ENCODE results near the gene RASGRP3. TPM values are rescaled to one million over a fixed set of nuclear protein-coding genes. Genes with fewer than 3 reads are reported as not detected.
"Not testable (repeated sequence)": the region's sequence is repeated elsewhere in the genome, so short reads cannot be mapped to it uniquely, and the experiment has no call there.

Gene RASGRP3
- polyA plus RNA-seq, 1 of the 3 experiments (the other 2 are of a cell fraction) = 72.5 TPM

- no peaks in the 10 kb centered on the region for H3K79me2 ChIP-seq (ENCODE audit: insufficient read depth)
- H3F3A ChIP-seq (replicated peaks; ENCODE audit: insufficient read depth) = peaks cover 6% of the 10 kb centered on the region
- no peak overlapping the region for H3K4me2 ChIP-seq
- no peak overlapping the region for H3K27ac ChIP-seq (ENCODE audit: low read depth in 2 of 2, low read length in 1 of 2)
- no peak overlapping the region for H3K9ac ChIP-seq
- peak overlapping the region; percentile 11; the same call in 1 of the 2 replicates for H2AFZ ChIP-seq (ENCODE audit: low read depth)
- H3K9me2 ChIP-seq = no peaks in the 10 kb centered on the region
- H3K4me1 ChIP-seq (ENCODE audit: control insufficient read depth in 1 of 2, insufficient read depth in 2 of 2, low read depth in 1 of 2, low read length in 1 of 2) = no peaks in the 10 kb centered on the region
- TF ChIP-seq ELF1 (IDR thresholded peaks at IDR 0.05) = no peak
- TF ChIP-seq SIN3A (IDR thresholded peaks at IDR 0.05; ENCODE audit: borderline replicate concordance, low read depth, low read length) = no peak
- TF ChIP-seq FOXJ3 (CRISPR knock-in tag; IDR thresholded peaks at IDR 0.05) = no peak
- TF ChIP-seq MEF2A (IDR thresholded peaks at IDR 0.05; ENCODE audit: borderline replicate concordance, low read depth) = 0 out of 2 replicates have a peak, but pooled peaks have one; percentile 42
- H3K9me3 ChIP-seq = no peaks in the 10 kb centered on the region
- H3K4me3 ChIP-seq (ENCODE audit: low read depth in 2 of 2, low read length in 1 of 2) = no peak overlapping the region
- POLR2A ChIA-PET = no interaction called here
- DNase-seq = no peak
- H3K27me3 ChIP-seq (ENCODE audit: insufficient read depth) = no peaks in the 10 kb centered on the region
- WGBS (ENCODE audit: low lambda C conversion rate) = 42% methylated on average over 8 of the region's 8 CpGs
- no peaks in the 10 kb centered on the region for H4K20me1 ChIP-seq (ENCODE audit: insufficient read depth)
- CTCF ChIA-PET = interaction anchor here (1.3 to 1.7 kb wide), 2 partner anchors 8 to 18 kb away, joined by 4 to 6 read pairs; no protein-coding TSS in a partner anchor
- H3K36me3 ChIP-seq (replicated peaks in 1 of 2; ENCODE audit: control insufficient read depth in 1 of 2, insufficient read depth in 2 of 2, low read length in 1 of 2) = peaks cover 0 to 10% of the 10 kb centered on the region in 2 experiments
Observed at GRCh38 chr2:33457556-33458247, 18.7 kb upstream of the RASGRP3 start.

- H4K20me1 ChIP-seq (ENCODE audit: insufficient read depth) = no peaks in the 10 kb centered on the region
- H3K4me1 ChIP-seq (ENCODE audit: control insufficient read depth in 1 of 2, insufficient read depth in 2 of 2, low read depth in 1 of 2, low read length in 1 of 2) = no peaks in the 10 kb centered on the region
- WGBS (ENCODE audit: low lambda C conversion rate) = 67% methylated on average over 3 of the region's 3 CpGs
- H2AFZ ChIP-seq (ENCODE audit: low read depth) = no peak overlapping the region
- H3K27ac ChIP-seq (ENCODE audit: low read depth in 2 of 2, low read length in 1 of 2) = no peak overlapping the region
- CTCF ChIA-PET = interaction anchor here (1.3 to 1.7 kb wide), 2 partner anchors 8 to 17 kb away, joined by 4 to 6 read pairs; no protein-coding TSS in a partner anchor
- TF ChIP-seq TCF12 (IDR thresholded peaks at IDR 0.05) = no peak
- no peaks in the 10 kb centered on the region for H3K9me2 ChIP-seq
- H3K36me3 ChIP-seq (replicated peaks in 1 of 2; ENCODE audit: control insufficient read depth in 1 of 2, insufficient read depth in 2 of 2, low read length in 1 of 2) = peaks cover 0 to 8% of the 10 kb centered on the region in 2 experiments
- H3K79me2 ChIP-seq (ENCODE audit: insufficient read depth) = no peaks in the 10 kb centered on the region
- no peak for DNase-seq
- H3K4me2 ChIP-seq = no peak overlapping the region
- no peak overlapping the region for H3K4me3 ChIP-seq (ENCODE audit: low read depth in 2 of 2, low read length in 1 of 2)
- H3K27me3 ChIP-seq (ENCODE audit: insufficient read depth) = no peaks in the 10 kb centered on the region
- H3F3A ChIP-seq (replicated peaks; ENCODE audit: insufficient read depth) = peaks cover 13% of the 10 kb centered on the region
- H3K9ac ChIP-seq = no peak overlapping the region
- POLR2A ChIA-PET = no interaction called here
- H3K9me3 ChIP-seq = no peaks in the 10 kb centered on the region
Observed at GRCh38 chr2:33458248-33458819, 18.1 kb upstream of the RASGRP3 start.

GRCh38 chr2:33459745-33460144 is 16.7 kb upstream of the RASGRP3 start:
- Histone ChIP-seq H3K9me2 (no peaks in the 10 kb centered on the region), H3K4me1 (ENCODE audit: control insufficient read depth in 1 of 2, insufficient read depth in 2 of 2, low read depth in 1 of 2, low read length in 1 of 2) (no peaks in the 10 kb centered on the region), H3K27me3 (ENCODE audit: insufficient read depth) (no peaks in the 10 kb centered on the region), H3K4me3 (ENCODE audit: low read depth in 2 of 2, low read length in 1 of 2) (no peak overlapping the region), H3K79me2 (ENCODE audit: insufficient read depth) (no peaks in the 10 kb centered on the region), H2AFZ (ENCODE audit: low read depth) (no peak overlapping the region), H3F3A (replicated peaks; ENCODE audit: insufficient read depth) (peaks cover 15% of the 10 kb centered on the region), H3K9ac (no peak overlapping the region), H3K36me3 (replicated peaks in 1 of 2; ENCODE audit: control insufficient read depth in 1 of 2, insufficient read depth in 2 of 2, low read length in 1 of 2) (no peaks in the 10 kb centered on the region), H4K20me1 (ENCODE audit: insufficient read depth) (no peaks in the 10 kb centered on the region), H3K27ac (ENCODE audit: low read depth in 2 of 2, low read length in 1 of 2) (no peak overlapping the region), H3K9me3 (no peaks in the 10 kb centered on the region), H3K4me2 (no peak overlapping the region)
- ChIA-PET CTCF (interaction anchor here (1.3 kb wide), 1 partner anchor 123 kb away, joined by 4 read pairs; no protein-coding TSS in a partner anchor), POLR2A (no interaction called here)
- DNase-seq = no peak
- TF ChIP-seq CTCF (IDR thresholded peaks at IDR 0.05) = no peak
- WGBS (ENCODE audit: low lambda C conversion rate) = 73% methylated on average over 2 of the region's 2 CpGs

- H3K9me3 ChIP-seq; H3K4me3 ChIP-seq (ENCODE audit: low read depth in 2 of 2, low read length in 1 of 2); H3K79me2 ChIP-seq (ENCODE audit: insufficient read depth); H3K4me2 ChIP-seq; DNase-seq; H3K36me3 ChIP-seq (replicated peaks in 1 of 2; ENCODE audit: control insufficient read depth in 1 of 2, insufficient read depth in 2 of 2, low read length in 1 of 2); H3K27ac ChIP-seq (ENCODE audit: low read depth in 2 of 2, low read length in 1 of 2); H3K27me3 ChIP-seq (ENCODE audit: insufficient read depth); POLR2A ChIA-PET; H4K20me1 ChIP-seq (ENCODE audit: insufficient read depth); H3K4me1 ChIP-seq (ENCODE audit: control insufficient read depth in 1 of 2, insufficient read depth in 2 of 2, low read depth in 1 of 2, low read length in 1 of 2); H2AFZ ChIP-seq (ENCODE audit: low read depth); H3K9ac ChIP-seq; H3K9me2 ChIP-seq: not testable (repeated sequence)
- H3F3A ChIP-seq (replicated peaks; ENCODE audit: insufficient read depth) = peaks cover 23% of the 10 kb centered on the region
- CTCF ChIA-PET = interaction anchor here (0.8 to 3.5 kb wide), 3 partner anchors 13 to 59 kb away, joined by 3 to 21 read pairs (median 3); no protein-coding TSS in a partner anchor
- 63% methylated on average over 8 of the region's 8 CpGs for WGBS (ENCODE audit: low lambda C conversion rate)
Observed at GRCh38 chr2:33462512-33462911, 13.9 kb upstream of the RASGRP3 start.

Measured in SK-N-SH (cell line).